HG03571 (cell line): Measurements from ENCODE around the gene ZNF853.

Experiments
- ATAC-seq: cut with Tn5 transposase; IDR thresholded peaks from one replicate; pipeline ENCODE4 v1.9.1; 2021; ENCODE audit not compliant: unreplicated experiment

ZNF853 gene

GRCh38 chr7:6636741-6637543, 21.5 kb downstream of the ZNF853 start, which contains the start of gene ZNF316:
ZNF316 (plus strand) TSS chr7:6637318; CDS start chr7:6642410, 5,092 bp downstream.
- peak; percentile 56 for ATAC-seq

GRCh38 chr7:6637544-6638229, 22.3 kb downstream of the ZNF853 start:
- peak; percentile 77 for ATAC-seq

- no peak for ATAC-seq
These were observed 23.6 kb downstream of the ZNF853 start for GRCh38 chr7:6639032-6639431.

- ATAC-seq: no peak
These were observed 24.2 kb downstream of the ZNF853 start for GRCh38 chr7:6639627-6640026.

- no peak for ATAC-seq
These were observed 24.9 kb downstream of the ZNF853 start for GRCh38 chr7:6640246-6640721.

GRCh38 chr7:6641305-6642035, 26.1 kb downstream of the ZNF853 start:
- ATAC-seq: no peak

GRCh38 chr7:6642239-6642839, 26.9 kb downstream of the ZNF853 start:
- no peak for ATAC-seq

GRCh38 chr7:6642861-6643640, 27.6 kb downstream of the ZNF853 start:
- ATAC-seq: no peak

- no peak for ATAC-seq
These were observed 28.7 kb downstream of the ZNF853 start for GRCh38 chr7:6643915-6644625.

- no peak for ATAC-seq
These were observed 29.3 kb downstream of the ZNF853 start for GRCh38 chr7:6644728-6645127.

- no peak for ATAC-seq
These were observed 31.1 kb downstream of the ZNF853 start for GRCh38 chr7:6646465-6646864.

GRCh38 chr7:6647080-6647479, 31.7 kb downstream of the ZNF853 start:
- ATAC-seq: no peak

GRCh38 chr7:6647541-6647940, 32.1 kb downstream of the ZNF853 start:
- no peak for ATAC-seq

GRCh38 chr7:6648066-6648814, 32.8 kb downstream of the ZNF853 start:
- no peak for ATAC-seq

GRCh38 chr7:6648815-6649104, 33.4 kb downstream of the ZNF853 start:
- ATAC-seq: no peak

GRCh38 chr7:6649241-6649961, 34.0 kb downstream of the ZNF853 start:
- no peak for ATAC-seq

- no peak for ATAC-seq
These were observed 34.7 kb downstream of the ZNF853 start for GRCh38 chr7:6650086-6650485.

- no peak for ATAC-seq
These were observed 35.2 kb downstream of the ZNF853 start for GRCh38 chr7:6650521-6651011.
